Mammary epithelial cell (primary cell): ENCODE measurements around the gene PARP8.

Source experiments
- EZH2 ChIP-seq: IDR thresholded peaks from 2 replicates; pipeline ENCODE4 v1.6.1; 2012; ENCODE audit warnings: low read length, inconsistent platforms, borderline replicate concordance
- TF ChIP-seq, protein P1 (sequence below), 2 donors: IDR thresholded peaks in 1 of 2; conservative IDR thresholded peaks in 1 of 2; 2 replicates each; pipeline ENCODE4 v1.5.1; 2011 to 2012; ENCODE audit warnings: inconsistent platforms in 2 of 2, low read length in 2 of 2, mild to moderate bottlenecking in 2 of 2, control low read depth in 1 of 2, low read depth in 1 of 2; ENCODE audit not compliant: insufficient read depth in 1 of 2; ENCODE audit errors: extremely low read depth in 1 of 2

DNA sequence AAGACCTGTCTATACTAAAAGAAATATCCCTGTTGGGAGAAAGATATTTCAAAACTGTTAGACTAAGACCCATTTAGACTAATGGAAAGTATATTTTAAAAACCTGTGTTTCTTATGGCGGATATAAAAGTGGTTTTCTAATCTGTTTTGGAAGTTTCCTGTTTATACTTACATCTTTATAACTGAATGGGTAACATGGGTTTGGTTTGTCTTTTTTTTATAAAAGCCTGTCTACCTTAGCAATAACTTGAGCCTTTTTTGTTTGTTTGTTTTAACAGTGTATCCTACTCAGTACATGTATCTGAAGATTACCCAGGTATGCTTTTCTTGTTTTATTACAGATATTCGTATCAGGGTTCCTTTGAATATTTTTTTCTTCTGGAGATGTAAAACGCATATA is 83.4 kb downstream of the PARP8 start:
- TF ChIP-seq, protein P1, sequence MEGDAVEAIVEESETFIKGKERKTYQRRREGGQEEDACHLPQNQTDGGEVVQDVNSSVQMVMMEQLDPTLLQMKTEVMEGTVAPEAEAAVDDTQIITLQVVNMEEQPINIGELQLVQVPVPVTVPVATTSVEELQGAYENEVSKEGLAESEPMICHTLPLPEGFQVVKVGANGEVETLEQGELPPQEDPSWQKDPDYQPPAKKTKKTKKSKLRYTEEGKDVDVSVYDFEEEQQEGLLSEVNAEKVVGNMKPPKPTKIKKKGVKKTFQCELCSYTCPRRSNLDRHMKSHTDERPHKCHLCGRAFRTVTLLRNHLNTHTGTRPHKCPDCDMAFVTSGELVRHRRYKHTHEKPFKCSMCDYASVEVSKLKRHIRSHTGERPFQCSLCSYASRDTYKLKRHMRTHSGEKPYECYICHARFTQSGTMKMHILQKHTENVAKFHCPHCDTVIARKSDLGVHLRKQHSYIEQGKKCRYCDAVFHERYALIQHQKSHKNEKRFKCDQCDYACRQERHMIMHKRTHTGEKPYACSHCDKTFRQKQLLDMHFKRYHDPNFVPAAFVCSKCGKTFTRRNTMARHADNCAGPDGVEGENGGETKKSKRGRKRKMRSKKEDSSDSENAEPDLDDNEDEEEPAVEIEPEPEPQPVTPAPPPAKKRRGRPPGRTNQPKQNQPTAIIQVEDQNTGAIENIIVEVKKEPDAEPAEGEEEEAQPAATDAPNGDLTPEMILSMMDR (conservative IDR thresholded peaks at IDR 0.05 in 1 of 2, IDR thresholded peaks at IDR 0.05 in 1 of 2; ENCODE audit: extremely low read depth in 1 of 2, insufficient read depth in 1 of 2, low read depth in 1 of 2, low read length in 2 of 2): no peak
- no peak for TF ChIP-seq EZH2
